Osteoblast (primary cell): Measurements from ENCODE around the gene IL36B. TPM values are rescaled to one million over a fixed set of nuclear protein-coding genes. Genes with fewer than 3 reads are reported as not detected.

ENCODE experiments used
- DNase-seq: peaks from one replicate; pipeline ENCODE4 v3.0.0; 2011; ENCODE audit warnings: low spot score, mixed read lengths; ENCODE audit not compliant: insufficient read length; ENCODE audit errors: missing footprints
- H2AFZ ChIP-seq: 2 replicates; pipeline ENCODE4 v1.6.0; 2011; ENCODE audit warnings: mild to moderate bottlenecking, low read length
- H3K27ac ChIP-seq: 2 replicates; pipeline ENCODE4 v1.5.1; 2011; ENCODE audit warnings: mild to moderate bottlenecking, low read depth, low read length, moderate library complexity
- H3K27me3 ChIP-seq: 2 replicates; pipeline ENCODE4 v1.6.0; 2012; ENCODE audit warnings: mild to moderate bottlenecking, control low read depth, inconsistent platforms, low read length, moderate library complexity; ENCODE audit not compliant: insufficient read depth
- H3K36me3 ChIP-seq: 2 replicates; pipeline ENCODE4 v1.5.1; 2011; ENCODE audit warnings: mild to moderate bottlenecking, low read length, control low read depth, moderate library complexity; ENCODE audit not compliant: insufficient read depth
- H3K4me1 ChIP-seq: 2 replicates; pipeline ENCODE4 v1.5.1; 2011; ENCODE audit warnings: mild to moderate bottlenecking, low read length, control low read depth, moderate library complexity; ENCODE audit not compliant: insufficient read depth
- H3K4me2 ChIP-seq: 2 replicates; pipeline ENCODE4 v1.6.0; 2011; ENCODE audit warnings: mild to moderate bottlenecking, low read length; ENCODE audit not compliant: insufficient read depth
- H3K4me3 ChIP-seq: fragments of 200-600 bp; sonication (generic); 3 replicates; pipeline ENCODE4 v1.5.1; 2012; ENCODE audit warnings: mild to moderate bottlenecking, low read length, inconsistent platforms; ENCODE audit not compliant: insufficient read depth
- H3K79me2 ChIP-seq: 2 replicates; pipeline ENCODE4 v1.6.0; 2012; ENCODE audit warnings: mild to moderate bottlenecking, low read length, control low read depth, inconsistent platforms; ENCODE audit not compliant: insufficient read depth
- H3K9me3 ChIP-seq: 2 replicates; pipeline ENCODE4 v1.5.1; 2011; ENCODE audit warnings: low read depth, low read length, control low read depth
- H4K20me1 ChIP-seq: 2 replicates; pipeline ENCODE4 v1.6.0; 2012; ENCODE audit warnings: mild to moderate bottlenecking, low read length, control low read depth; ENCODE audit not compliant: insufficient read depth
- total RNA-seq: library from RNA; depleted of rRNA; stranded (reverse); fragments of >200 nt; gene quantifications from 2 replicates; pipeline ENCODE4 v1.2.3, GENCODE V29; 2012
- TF ChIP-seq, protein P1 (sequence below): IDR thresholded peaks from 2 replicates; pipeline ENCODE4 v1.5.1; 2011; ENCODE audit warnings: mild to moderate bottlenecking, low read depth, low read length, moderate library complexity; ENCODE audit errors: extremely low read depth

The IL36B gene
- total RNA-seq, 1 donor: not detected

- H4K20me1 ChIP-seq: no peaks in the 10 kb centered on the region
- no peaks in the 10 kb centered on the region for H3K79me2 ChIP-seq
- H3K4me1 ChIP-seq: peaks cover 6% of the 10 kb centered on the region
- H3K4me2 ChIP-seq: no peak overlapping the region
- H3K27me3 ChIP-seq: peaks cover 15% of the 10 kb centered on the region
- H3K36me3 ChIP-seq: no peaks in the 10 kb centered on the region
- no peak overlapping the region for H3K27ac ChIP-seq
- no peak for DNase-seq
- TF ChIP-seq, protein P1, sequence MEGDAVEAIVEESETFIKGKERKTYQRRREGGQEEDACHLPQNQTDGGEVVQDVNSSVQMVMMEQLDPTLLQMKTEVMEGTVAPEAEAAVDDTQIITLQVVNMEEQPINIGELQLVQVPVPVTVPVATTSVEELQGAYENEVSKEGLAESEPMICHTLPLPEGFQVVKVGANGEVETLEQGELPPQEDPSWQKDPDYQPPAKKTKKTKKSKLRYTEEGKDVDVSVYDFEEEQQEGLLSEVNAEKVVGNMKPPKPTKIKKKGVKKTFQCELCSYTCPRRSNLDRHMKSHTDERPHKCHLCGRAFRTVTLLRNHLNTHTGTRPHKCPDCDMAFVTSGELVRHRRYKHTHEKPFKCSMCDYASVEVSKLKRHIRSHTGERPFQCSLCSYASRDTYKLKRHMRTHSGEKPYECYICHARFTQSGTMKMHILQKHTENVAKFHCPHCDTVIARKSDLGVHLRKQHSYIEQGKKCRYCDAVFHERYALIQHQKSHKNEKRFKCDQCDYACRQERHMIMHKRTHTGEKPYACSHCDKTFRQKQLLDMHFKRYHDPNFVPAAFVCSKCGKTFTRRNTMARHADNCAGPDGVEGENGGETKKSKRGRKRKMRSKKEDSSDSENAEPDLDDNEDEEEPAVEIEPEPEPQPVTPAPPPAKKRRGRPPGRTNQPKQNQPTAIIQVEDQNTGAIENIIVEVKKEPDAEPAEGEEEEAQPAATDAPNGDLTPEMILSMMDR: no peak
- no peak overlapping the region for H3K4me3 ChIP-seq
- H2AFZ ChIP-seq: no peak overlapping the region
- no peaks in the 10 kb centered on the region for H3K9me3 ChIP-seq
Observed at GRCh38 chr2:113015042-113015441, 37.6 kb downstream of the IL36B start.

DNA sequence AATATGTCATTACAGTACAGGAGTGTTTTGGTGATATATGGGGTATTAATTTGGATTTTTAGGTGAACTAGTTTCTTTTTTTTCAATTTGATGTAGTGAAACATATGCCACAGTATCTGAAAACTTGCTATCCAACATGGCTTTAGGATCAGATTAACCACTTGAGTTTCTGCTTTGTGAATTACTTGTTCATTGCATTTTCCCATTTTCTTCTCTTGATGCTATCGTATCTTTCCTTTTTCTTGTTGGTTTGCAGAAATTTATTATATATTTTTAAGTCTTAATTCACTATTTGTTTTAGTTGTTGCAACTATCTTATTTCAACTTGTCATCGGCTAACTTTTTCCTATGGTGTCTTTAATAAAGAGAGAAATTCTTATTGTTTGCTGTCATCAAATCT is 38.6 kb downstream of the IL36B start:
- DNase-seq: no peak
- TF ChIP-seq, protein P1: no peak
- no peaks in the 10 kb centered on the region for H4K20me1 ChIP-seq

GRCh38 chr2:113013336-113013661 is 39.4 kb downstream of the IL36B start:
- Histone ChIP-seq H3K4me3 (no peak overlapping the region), H3K36me3 (no peaks in the 10 kb centered on the region), H2AFZ (no peak overlapping the region), H3K4me2 (no peak overlapping the region), H3K79me2 (no peaks in the 10 kb centered on the region), H3K27me3 (peaks cover 5% of the 10 kb centered on the region), H3K9me3 (no peaks in the 10 kb centered on the region), H3K4me1 (peaks cover 6% of the 10 kb centered on the region), H4K20me1 (no peaks in the 10 kb centered on the region), H3K27ac (no peak overlapping the region)
- TF ChIP-seq, protein P1: no peak
- DNase-seq: no peak

More for the DNA sequence above, 38.6 kb downstream of the IL36B start:
- no peak overlapping the region for H2AFZ ChIP-seq
- H3K4me2 ChIP-seq: no peak overlapping the region
- H3K4me1 ChIP-seq: peaks cover 6% of the 10 kb centered on the region
- no peaks in the 10 kb centered on the region for H3K36me3 ChIP-seq
- H3K79me2 ChIP-seq: no peaks in the 10 kb centered on the region
- H3K4me3 ChIP-seq: no peak overlapping the region
- H3K27me3 ChIP-seq: peaks cover 12% of the 10 kb centered on the region
- no peak overlapping the region for H3K27ac ChIP-seq
- H3K9me3 ChIP-seq: no peaks in the 10 kb centered on the region

GRCh38 chr2:113012436-113013335 is 40.0 kb downstream of the IL36B start:
- TF ChIP-seq, protein P1: no peak
- Histone ChIP-seq H3K27me3 (peaks cover 3% of the 10 kb centered on the region), H3K4me3 (no peak overlapping the region), H3K27ac (no peak overlapping the region), H2AFZ (no peak overlapping the region), H4K20me1 (no peaks in the 10 kb centered on the region), H3K4me1 (peaks cover 6% of the 10 kb centered on the region), H3K36me3 (no peaks in the 10 kb centered on the region), H3K9me3 (no peaks in the 10 kb centered on the region), H3K4me2 (peak overlapping the region; percentile 34), H3K79me2 (no peaks in the 10 kb centered on the region)
- no peak for DNase-seq
